Stimulated activated CD4-positive, alpha-beta T cell treated with anti-CD3 and anti-CD28 coated beads, Interleukin-12 subunit alpha, Interleukin-12 subunit beta, amount 100 ng/mL, for 4 hours (primary cell): ENCODE results near the gene CHMP2A.

Experiments used
- DNase-seq: peaks from one replicate; pipeline ENCODE4 v3.0.0-alpha.2; 2020

The CHMP2A gene

DNA sequence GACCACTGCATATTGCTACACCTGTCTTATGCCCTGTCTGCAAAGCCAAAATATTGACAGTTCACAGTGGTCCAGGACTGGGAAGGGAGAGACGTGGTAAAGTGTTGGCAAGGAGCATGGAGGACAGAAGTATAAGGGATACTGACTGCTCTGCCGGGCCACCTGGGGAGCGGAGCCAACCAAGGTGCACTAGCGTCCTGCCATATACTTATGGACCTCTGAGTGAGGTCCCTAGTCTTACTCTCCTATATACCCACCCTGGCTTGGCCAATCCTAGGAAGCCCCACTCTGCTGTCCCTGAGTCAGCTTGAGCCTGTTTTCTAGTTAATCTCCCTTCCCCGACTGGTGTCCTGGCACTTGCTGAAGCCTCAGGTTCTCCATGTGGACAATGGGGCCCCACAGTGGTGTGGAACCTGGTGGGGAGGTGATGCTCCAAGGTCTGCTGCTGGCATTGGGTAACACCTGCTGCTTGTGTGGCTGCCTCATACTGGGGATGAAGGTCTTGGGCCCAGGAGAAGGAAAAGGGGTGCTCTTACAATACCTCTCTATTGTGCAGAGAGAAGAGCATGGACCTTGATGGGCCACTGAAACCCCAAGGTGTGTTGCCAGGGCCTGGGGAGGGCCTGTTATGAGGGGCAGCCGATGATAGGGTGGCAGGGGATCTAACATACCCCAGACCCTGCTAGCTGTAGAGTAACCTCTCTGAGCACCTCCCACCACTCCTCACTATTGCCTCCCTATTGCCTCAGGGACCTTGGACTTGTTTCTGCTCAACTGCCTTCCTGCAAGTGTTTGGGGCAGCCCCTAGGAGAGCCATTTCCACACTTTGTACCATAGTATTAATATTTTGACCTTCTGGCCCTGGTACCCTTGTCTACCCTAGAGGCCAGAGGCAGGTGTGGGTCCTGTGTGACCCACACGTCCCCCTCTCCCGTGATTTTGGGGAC, 17.8 kb downstream of the CHMP2A start:
- no peak for DNase-seq

DNA sequence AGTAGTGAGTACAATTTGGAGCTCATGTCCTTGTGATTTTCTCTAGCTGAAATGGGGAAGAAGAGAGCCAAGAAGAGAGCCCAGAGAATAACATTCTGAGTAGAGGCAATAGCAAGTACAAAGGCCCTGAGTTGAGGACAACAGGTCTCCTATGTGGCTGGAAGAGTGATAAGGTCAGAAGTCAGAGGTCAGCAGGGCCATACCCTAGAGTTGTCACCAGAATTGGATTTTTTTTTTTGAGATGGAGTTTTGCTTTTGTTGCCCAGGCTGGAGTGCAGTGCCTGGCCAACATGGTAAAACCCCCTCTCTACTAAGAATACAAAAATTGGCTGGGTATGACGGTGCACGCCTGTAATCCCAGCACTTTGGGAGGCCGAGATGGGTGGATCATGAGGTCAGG, 19.0 kb downstream of the CHMP2A start:
- no peak for DNase-seq

DNA sequence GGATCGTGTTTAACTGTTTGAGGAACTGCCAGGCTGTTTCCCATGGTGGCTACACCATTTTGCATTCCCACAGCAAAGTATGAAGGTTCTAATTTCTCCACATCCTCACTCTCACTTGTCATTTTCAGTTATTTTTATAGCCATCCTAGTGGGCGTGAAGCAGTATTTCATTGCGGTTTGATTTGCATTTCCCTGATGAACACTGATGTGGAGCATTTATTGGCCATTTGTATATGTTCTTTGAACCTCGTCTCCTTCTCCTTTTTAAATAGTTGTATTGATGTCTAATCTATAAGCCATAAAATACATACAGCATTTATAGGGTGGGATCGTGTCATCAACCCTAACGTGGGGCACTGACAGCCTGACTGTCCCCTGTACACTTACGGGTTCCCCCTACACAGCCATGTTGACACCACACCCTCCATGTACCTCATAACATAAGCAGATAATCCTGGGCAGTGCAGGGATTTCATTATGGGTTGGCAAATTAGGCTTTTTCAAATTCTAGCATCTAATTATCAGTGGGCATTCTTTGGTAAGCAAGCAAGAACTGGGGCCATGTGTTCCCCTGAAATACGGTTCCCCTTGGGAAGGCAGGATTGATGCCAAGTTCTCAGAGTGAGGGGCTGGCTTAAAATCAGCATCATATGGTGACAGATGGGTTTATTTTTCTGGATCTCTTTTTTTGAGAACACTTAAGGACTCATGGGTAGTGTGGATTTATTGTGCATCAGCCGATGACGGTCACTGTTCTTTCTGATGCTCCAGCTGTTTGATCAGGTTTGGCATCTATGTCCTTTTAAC, 23.7 kb downstream of the CHMP2A start:
- no peak for DNase-seq

DNA sequence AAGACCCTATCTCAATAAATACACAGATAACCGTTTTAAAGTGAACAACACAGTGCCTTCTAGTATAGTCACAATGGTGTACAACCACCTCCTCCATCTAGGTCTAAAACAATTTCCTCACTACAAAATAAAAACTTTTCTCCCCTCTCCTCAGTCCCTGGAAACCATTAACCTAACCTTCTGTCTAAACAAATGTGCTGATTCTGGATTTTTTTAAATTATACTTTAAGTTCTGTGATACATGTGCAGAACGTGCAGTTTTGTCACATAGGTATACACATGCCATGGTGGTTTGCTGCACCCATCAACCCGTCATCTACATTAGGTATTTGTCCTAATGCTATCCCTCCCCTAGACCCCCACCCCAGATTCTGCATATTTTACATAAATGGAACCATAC, 25.5 kb downstream of the CHMP2A start:
- DNase-seq = no peak

DNA sequence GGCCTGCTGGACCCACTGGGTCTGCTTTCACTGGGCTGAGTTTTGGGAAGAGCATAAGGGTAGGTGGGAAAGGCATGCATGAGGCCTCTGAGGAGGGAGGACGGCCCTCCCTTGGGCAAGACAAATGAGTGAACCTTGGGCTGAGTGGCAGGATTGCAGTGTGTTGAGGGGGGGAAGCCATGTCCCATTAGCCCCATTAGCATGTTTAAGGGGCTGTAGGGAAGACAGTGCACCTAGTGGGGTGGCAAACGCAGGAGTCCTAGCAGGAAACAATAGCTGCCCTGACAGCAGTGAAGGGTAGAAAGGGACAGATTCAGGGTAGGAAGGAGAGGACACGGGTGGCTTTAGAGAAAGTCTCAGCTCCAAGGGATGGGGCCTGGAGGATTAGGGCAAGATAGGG, 32.2 kb downstream of the CHMP2A start:
- DNase-seq = no peak

DNA sequence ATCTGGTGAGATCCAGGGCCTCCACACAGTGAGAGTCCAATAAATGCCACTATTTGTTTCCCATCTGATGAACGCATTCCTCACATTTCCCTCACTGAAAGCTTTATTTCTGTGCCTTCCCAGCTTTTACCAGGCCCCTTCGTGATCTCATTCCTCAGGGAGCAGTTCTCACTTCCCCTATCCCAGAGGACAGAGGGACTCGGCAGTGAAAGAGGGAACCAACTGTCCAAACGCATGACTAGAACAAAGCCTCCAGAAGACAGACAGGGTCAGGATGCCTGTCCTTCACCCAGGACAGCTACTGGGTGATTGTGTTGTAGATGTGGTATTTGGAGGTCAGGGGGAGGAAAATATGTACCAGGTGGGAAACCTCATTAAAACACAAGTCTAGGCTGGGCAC, 33.3 kb downstream of the CHMP2A start:
- no peak for DNase-seq

DNA sequence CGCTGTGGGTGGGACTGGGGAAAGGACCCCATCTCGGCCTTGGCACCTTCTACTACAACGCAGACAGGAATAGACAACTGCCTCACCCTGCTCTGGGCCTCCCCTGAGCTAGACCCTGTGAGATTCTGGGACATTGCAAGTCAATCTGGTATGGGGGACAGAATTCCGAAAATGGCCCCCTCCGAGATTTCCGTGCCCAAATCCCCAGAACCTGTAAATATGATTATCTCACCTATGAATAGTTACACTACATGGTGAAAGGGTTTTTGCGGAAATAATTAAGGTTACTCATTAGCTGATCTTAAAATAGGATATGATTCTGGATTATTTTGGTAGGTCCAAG, 34.7 kb downstream of the CHMP2A start:
- DNase-seq = no peak

DNA sequence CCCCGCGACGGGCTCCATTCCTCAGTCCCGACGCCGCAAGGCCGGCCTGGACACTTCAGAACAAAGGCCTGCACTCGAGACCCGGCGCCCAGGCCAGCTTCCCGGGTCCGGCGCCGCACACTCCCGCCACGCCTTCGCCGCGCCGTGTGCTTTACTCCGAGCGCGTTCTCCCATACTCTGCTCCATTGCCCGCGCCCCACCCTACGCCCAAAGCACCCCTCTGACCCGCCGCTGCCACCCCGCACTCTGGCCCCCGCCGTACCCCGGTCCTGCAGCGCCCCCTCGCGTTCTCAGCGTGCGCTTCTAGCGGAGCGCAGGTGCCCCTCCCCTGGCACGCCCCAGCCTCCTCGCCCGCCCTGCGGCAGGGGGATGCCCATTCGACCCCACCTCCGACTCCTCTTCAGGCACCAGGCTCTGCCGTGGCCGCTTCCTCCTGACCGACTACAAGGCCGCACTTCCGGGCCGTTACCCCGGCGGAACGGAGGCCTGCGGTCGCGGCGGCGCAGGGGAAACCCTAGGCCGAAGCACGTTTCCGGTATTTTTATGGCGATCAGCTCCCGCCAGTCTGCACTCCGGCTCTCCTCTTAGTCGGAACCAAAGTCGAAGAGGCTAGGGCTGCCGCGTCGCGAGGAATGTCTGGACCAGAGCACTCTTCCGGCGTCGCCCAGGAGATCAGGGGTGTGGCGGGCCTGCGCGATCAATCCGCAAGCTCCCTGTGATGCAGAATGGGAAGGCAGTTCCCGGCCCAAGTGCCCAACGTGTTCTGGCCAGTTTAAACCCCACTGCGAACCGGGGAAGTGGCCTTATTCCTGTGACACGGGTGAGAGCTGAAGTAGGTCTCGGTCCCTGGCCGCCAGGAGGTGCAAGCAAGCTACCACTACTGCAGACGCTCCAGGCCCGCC, 35.3 kb downstream of the CHMP2A start, which contains the start of gene ZBTB45:
ZBTB45 (minus strand) TSS at position 456 of the 902 bp plus-strand sequence. CDS start 2,137 bp downstream, outside the sequence.
- DNase-seq = peak; percentile 89

DNA sequence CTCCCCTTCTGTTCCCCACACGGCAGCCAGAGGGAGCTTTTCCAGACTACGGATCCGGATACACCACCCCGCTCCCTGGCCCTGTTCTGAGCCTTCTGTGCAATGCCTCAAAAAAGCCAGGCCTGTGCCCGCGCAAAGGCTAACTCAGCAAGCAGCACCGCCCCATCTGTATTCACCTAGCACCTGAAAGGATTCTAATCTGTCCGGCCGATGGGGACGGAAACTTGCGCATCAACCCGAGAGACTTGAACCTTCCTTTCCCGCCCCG, 35.9 kb downstream of the CHMP2A start:
- DNase-seq = peak; percentile 45

DNA sequence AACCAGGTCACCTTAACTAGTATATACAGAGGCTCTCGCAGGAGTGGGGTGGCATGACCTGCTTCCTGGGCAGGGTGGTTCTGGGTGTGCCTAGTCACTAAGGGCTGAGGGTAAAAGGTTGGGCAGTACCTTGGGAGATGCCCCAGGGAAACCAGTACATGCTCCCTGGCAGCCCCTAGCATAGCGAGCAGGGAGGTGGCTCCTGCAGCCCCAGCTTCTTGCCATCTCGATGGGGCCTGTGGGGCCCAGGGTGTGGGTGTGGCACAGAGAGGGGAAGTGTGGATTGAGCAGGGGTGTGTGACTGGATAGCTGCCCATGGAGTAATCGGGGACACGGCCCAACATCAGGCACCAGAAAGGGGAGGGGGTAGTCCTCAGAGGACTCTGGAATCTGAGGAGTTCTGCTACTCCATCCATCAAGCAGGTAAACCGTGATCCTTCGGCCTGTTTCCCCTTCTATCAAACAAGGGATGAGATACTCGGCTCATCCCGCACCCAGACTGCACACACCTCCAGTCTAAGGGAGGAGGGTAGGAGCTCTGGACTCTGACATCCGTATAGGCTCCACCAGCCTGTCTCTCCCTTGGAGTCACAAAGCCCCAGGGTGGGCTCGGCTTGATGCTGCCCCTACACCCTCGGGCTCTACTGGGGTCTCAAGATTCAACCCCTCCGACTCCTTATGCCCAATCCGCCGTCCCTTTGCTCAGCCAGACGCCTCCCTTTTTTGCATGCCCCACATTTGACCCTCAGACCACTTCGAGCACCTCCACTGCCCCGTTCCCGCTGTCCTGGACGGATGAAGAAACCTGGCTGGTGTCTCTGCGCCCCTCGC, 36.4 kb downstream of the CHMP2A start:
- no peak for DNase-seq

DNA sequence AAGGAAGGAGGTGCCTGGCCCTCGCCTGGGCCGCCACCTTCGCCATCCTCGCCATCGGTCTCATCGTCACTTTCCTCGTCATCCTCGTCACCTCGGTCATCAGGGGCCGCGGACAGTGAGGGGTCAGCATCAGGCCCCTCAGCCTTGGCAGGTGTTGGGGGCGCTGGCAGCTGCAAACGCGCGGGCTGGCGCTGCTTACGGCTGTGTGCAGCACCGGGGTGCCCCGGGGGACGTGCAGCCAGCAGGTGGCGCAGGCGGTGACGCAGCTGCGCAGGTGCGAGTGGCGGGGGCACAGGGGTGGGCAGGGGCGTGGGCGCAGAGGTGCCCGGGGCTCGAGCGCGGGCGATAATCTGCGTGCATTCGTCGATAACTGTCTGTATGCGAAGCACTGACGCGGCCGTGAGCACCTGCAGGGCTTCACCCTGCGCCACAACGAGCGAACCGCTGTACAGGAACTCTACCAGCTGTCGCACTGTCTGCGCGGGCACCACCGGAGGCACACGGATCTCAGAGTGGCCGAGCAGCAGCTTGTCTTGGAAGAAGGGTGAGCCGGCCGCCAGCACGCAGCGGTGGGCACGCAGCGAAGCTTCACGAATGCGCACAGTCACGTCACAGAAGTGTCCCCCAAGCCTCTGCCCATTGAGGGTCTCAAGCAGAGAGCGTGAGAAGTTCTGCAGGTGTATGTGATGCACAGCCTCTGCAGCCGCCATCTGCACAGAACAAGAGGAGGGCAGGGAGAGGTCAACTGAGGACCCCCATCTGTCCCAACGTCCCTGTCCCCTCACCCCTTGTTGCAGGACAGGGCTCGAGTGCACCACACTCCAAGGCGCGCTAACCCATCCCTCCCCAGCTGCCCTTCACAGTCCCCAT, 37.7 kb downstream of the CHMP2A start:
- DNase-seq = no peak

DNA sequence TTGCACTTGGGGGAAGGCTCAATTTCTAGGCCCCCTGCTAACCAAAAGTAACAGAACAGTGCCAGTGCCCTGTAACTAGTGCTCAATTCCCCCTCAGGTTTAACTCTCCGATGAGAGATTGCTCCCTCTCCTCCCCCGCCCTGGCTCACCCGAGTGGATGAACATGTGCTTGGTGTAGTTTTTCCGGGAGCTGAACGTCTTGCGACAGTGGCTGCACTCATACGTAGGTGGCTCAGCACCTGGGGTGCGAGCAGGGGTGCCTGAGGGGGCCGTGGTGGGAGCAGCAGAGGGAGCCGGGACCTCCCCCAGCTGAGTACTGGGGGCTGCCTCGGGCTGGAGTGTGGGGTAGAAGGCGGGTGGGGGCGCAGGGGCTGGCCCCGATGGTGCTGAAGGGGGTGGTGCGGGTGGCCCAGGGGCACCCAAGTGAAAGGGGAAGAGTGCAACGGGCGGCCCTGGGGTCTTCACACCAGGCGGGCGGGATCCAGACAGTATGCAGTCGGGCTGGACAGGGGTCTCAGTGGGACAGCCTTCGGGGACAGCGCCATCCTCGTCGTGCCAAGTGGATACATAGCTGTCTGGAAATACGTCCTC, 38.6 kb downstream of the CHMP2A start:
- DNase-seq = no peak

DNA sequence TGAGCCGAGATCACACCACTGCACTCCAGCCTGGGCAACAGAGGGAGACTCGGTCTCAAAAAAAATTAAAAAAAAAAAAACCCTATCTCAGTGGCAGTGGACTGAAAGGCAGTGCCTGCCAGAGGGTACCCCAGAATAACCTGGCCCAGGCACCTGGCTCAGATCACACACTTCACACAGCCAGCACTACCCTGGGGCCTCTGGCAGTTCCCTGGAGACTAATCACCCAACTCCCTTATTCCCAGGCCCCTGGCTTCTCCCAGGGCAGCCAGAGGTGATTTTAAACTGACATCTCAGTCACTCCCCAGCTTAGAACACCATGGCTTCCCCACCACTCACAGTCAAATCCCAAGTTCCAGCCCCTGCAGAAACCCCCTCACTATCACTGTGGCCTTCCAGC, 39.6 kb downstream of the CHMP2A start:
- DNase-seq = no peak

DNA sequence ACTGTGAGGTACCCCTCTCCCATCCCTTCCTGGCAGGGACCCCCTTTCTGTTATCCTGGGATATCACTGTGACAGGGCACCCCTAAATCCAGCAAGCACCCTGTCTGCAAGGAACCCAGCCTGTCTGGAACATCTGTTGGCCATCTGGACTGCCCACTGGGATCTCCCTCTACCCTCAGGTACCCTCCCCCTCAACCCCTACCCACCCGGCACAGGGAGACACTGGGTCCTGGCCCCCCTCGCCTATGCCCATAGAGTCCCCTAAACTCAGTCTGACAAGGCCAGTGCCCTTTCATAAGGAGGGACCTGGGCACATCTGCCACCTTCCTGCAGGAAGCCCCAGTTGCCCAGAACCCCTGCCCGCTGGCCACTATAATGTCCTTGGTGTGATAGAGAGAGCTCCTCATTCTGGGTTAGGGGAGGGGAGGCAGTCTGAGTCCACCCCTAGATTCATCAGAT, 40.3 kb downstream of the CHMP2A start:
- DNase-seq = no peak

DNA sequence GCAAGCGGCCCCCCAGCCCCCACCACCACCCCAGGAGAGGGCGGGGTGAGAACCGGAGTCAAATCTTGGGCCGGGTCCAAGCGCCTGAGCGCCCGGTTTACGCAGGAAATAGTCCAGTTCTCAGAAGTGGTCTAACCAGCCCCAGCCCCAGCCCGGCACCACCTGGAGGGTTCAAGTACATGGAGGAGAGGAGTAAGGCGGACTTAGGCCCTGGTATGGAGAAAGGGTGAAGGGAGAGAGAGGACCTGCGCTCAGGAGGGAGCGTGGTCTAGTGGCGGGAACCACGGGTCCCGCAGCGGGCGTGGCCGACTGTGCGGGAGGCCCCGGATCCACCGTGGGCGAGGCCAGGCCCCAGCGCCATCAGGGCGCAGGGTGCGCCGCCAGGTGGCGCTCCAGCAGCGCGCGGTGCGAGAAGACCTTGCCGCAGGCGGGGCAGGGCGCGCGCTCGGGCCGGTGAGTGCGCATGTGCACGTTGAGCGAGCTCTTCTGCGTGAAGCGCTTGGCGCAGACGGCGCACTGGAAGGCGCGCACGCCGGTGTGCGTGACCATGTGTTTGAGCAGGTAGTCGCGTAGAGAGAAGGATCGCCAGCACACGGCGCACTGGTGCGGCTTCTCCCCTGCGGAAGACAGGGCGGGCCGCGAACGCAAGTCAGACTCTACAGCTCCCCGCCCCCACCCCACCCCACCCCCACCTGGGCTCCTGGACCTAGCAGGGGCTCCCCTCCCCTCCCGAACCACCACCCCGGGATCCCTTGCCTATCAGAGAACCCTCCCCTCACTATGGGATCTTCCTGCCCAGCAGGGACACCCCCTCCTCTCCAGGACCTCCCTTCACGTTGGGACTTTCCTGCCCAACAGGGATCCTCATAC, 41.0 kb downstream of the CHMP2A start:
- DNase-seq = peak; percentile 97

DNA sequence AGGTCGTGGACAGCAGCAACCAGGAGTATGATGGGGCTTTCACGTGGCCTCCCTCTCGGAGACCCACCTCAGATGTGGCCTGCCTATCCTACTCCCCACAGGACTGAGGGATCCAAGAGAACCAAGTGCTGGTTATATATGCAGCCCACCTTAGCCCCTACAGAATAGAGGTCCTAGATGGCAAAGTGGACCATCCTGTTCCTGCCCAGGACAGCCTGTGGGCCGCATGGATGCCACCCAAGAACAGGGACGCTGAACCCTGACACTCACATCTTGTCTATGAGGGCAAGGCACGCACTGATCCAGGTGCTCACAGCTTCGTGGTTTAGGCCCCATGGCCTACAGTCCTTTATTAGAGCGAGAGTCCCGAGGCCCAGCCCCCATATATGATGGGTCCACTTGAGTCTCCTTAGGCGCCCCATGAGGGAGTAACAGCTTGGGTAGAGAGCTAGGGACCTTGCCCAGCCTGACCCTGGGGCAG, 41.7 kb downstream of the CHMP2A start:
- DNase-seq = no peak

DNA sequence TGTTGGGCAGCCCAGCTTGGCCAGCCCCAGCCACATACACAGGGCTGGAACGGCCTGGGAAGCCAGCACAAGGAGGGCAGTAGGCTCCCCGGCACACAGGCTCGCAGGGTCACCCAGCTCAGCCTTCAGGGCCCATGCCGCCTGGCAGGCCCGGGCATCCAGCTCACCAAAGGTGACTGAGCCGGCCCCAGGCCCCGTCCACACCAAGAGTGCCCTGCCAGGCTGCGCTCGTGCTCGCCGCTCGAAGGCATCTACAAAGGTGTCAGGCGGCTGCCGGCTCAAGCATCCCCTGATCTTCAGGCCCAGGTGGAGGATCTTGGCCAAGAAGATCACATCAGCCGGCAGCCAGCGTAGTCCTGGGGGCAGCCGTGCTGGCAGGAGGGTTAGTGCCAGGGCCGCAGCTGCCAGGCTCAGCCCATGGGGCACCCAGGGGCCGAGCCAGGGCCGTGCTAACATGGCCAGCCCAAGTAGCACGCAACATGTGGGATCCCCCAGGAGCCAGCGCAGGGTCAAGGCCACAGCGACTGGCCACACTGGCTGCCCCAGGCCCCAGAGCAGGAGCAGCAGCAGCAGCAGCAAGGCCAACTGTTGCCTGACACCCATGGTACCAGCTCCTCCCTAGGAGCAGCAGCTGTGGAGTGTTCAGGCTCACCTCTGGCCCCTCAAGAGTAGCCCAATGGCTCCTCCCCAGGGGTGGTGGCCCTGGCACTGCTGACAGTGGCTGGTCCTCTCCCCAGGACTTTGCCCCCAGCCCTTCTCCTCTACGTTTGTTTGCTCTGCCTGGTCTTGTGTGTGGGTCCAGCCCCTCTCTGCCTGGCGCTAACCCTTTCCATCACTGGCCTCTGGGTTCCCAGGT, 43.3 kb downstream of the CHMP2A start, which contains the start of gene SLC27A5:
SLC27A5 (minus strand) TSS at position 640 of the 856 bp plus-strand sequence; CDS start at position 603, 37 bp downstream.
- DNase-seq = no peak
